Gastroesophageal sphincter (tissue), 4 donors: ENCODE results near the gene SLAMF8. TPM values are rescaled to one million over a fixed set of nuclear protein-coding genes. Genes with fewer than 3 reads are reported as not detected.

Experiments
- ATAC-seq: fragments of 150-250 bp; one replicate; pipeline ENCODE4 v1.9.1; 2016; ENCODE audit warnings: mild to moderate bottlenecking, moderate library complexity
- H3K27ac ChIP-seq, 4 donors: fragments of 200-600 bp; sonication (generic) in 3 of 4; 1 replicate in 3 of 4; 2 replicates in 1 of 4; pipeline ENCODE4 v1.5.1; 2016 to 2019
- H3K27me3 ChIP-seq: fragments of 200-600 bp; sonication (generic); one replicate; pipeline ENCODE4 v1.5.1; 2019
- H3K36me3 ChIP-seq, 2 donors: fragments of 200-600 bp; sonication (generic); one replicate each; pipeline ENCODE4 v1.5.1; 2019; ENCODE audit warnings: control low read depth in 1 of 2
- H3K4me1 ChIP-seq, 3 donors: fragments of 200-600 bp; sonication (generic); 1 replicate in 2 of 3; 2 replicates in 1 of 3; pipeline ENCODE4 v1.5.1; 2016 to 2019; ENCODE audit warnings: control low read depth in 2 of 3
- H3K4me3 ChIP-seq, 2 donors: fragments of 200-600 bp; sonication (generic); one replicate each; pipeline ENCODE4 v1.5.1; 2019; ENCODE audit warnings: mild to moderate bottlenecking in 1 of 2, moderate library complexity in 1 of 2
- H3K9me3 ChIP-seq, 3 donors: fragments of 200-600 bp; sonication (generic); one replicate each; pipeline ENCODE4 v1.5.1; 2017 to 2019; ENCODE audit warnings: control low read depth in 2 of 3
- CTCF ChIP-seq, 4 experiments: fragments of 200-600 bp in 2 of 4; fragments of 450-650 bp in 2 of 4; sonication (generic) in 1 of 4; IDR thresholded peaks; one replicate each; pipeline ENCODE4 v1.5.1; 2017 to 2019; ENCODE audit warnings: antibody characterized with exemption in 4 of 4, mild to moderate bottlenecking in 2 of 4, moderate library complexity in 2 of 4
- EP300 ChIP-seq: sonication (generic); formaldehyde crosslinking; IDR thresholded peaks from one replicate; pipeline ENCODE4 v1.6.1; 2017; ENCODE audit warnings: antibody characterized with exemption, mild to moderate bottlenecking
- POLR2A ChIP-seq, 2 donors: fragments of 450-650 bp; IDR thresholded peaks; one replicate each; pipeline ENCODE4 v1.6.1; 2017; ENCODE audit warnings: antibody characterized with exemption in 2 of 2, mild to moderate bottlenecking in 2 of 2, moderate library complexity in 1 of 2
- POLR2AphosphoS5 ChIP-seq: sonication (generic); formaldehyde crosslinking; IDR thresholded peaks from one replicate; pipeline ENCODE4 v1.6.1; 2017; ENCODE audit warnings: antibody characterized with exemption
- WGBS, 2 donors: methylation state at CpG; one replicate each; pipeline ENCODE4 v1.1.5; 2018; ENCODE audit warnings: low coverage in 1 of 2; 5-methylcytosine and 5-hydroxymethylcytosine counted together
- total RNA-seq, 4 donors: library from RNA; depleted of rRNA; stranded (reverse); fragments of >200 nt; gene quantifications; one replicate each; pipeline ENCODE4 v1.1.0, GENCODE V29; 2016

The SLAMF8 gene
- total RNA-seq, 4 donors from 2014 or later, result 1.4 to 4.3 (median 4.2) TPM; not detected in 1

- no peak overlapping the region for H3K27ac ChIP-seq
- no peaks in the 10 kb centered on the region for H3K4me1 ChIP-seq
- ATAC-seq, result no peak
- no peaks in the 10 kb centered on the region for H3K27me3 ChIP-seq
- no peaks in the 10 kb centered on the region for H3K9me3 ChIP-seq
- TF ChIP-seq EP300, result no peak
- TF ChIP-seq CTCF (IDR thresholded peaks at IDR 0.05), result peak in 1 of 4 experiments; percentile 20
- H3K4me3 ChIP-seq, result no peak overlapping the region
- WGBS, 2 donors, result 84 to 90% methylated on average over 7 to 8 of the region's 8 CpGs
- peaks cover 0 to 59% of the 10 kb centered on the region in 2 donors for H3K36me3 ChIP-seq
Measured at GRCh38 chr1:159835862-159836525, 9.3 kb downstream of the SLAMF8 start.

DNA sequence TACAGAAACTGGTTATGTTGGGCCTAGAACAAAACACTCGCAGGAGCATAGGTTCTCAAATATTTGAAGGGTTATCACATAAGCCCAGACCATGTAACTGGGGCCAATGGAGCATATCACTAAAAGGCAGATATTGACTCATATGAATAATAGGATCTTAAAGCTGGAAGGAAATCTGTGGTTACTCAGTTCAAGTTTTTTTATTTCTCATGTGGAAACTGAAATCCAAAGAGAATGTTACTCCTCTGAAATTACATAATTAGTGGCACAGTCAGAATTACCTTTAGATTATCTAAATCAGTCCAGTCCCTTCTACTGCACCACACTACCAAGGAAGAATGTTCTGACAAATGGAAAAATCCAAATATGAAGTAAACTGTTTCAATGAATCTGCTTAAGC lies 12.0 kb downstream of the SLAMF8 start:
- 88 to 100% methylated on average over 1 of the region's 1 CpG for WGBS, 2 donors
- no peak for ATAC-seq
- peaks cover 0 to 71% of the 10 kb centered on the region in 2 donors for H3K36me3 ChIP-seq
- no peaks in the 10 kb centered on the region for H3K4me1 ChIP-seq
- no peak overlapping the region for H3K27ac ChIP-seq
- no peak for TF ChIP-seq CTCF (IDR thresholded peaks at IDR 0.05)
- no peak for TF ChIP-seq POLR2A (IDR thresholded peaks at IDR 0.05)
- no peaks in the 10 kb centered on the region for H3K9me3 ChIP-seq
- no peaks in the 10 kb centered on the region for H3K27me3 ChIP-seq
- no peak overlapping the region for H3K4me3 ChIP-seq

- 89 to 92% methylated on average over 3 to 5 of the region's 5 CpGs for WGBS, 2 donors
- Histone ChIP-seq H3K27ac (no peak overlapping the region), H3K27me3 (no peaks in the 10 kb centered on the region), H3K36me3 (peaks cover 0 to 71% of the 10 kb centered on the region in 2 donors), H3K9me3 (no peaks in the 10 kb centered on the region), H3K4me1 (no peaks in the 10 kb centered on the region), H3K4me3 (no peak overlapping the region)
- ATAC-seq, result no peak
- TF ChIP-seq POLR2A (IDR thresholded peaks at IDR 0.05), result no peak
- TF ChIP-seq POLR2AphosphoS5, result no peak
- TF ChIP-seq CTCF (IDR thresholded peaks at IDR 0.05), result no peak
- TF ChIP-seq EP300, result no peak
Measured at GRCh38 chr1:159839116-159839849, 12.6 kb downstream of the SLAMF8 start.

DNA sequence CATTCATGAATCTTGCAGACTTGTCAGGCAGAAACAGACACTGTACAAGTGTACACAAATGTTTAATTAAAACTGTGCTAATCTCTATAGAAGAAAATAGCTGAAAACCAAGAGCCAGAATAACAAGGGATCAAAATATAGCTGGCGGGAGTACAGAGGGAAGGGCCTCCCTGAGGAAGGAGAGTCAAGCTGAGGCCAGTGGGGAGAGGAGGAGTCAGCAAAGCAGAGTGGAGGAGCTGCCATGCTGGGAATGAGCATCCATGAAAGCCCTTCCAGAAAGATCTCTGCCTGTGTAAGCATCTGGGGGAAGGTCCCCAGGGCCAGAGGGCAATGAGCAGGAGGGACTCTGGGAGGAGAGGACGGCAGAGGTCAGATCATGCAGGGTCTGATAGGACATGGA lies 15.1 kb downstream of the SLAMF8 start:
- TF ChIP-seq CTCF (IDR thresholded peaks at IDR 0.05), result no peak
- no peaks in the 10 kb centered on the region for H3K4me1 ChIP-seq
- no peaks in the 10 kb centered on the region for H3K9me3 ChIP-seq
- H3K36me3 ChIP-seq, result peaks cover 0 to 49% of the 10 kb centered on the region in 2 donors
- WGBS, 2 donors, result 68 to 70% methylated on average over 2 of the region's 2 CpGs
- no peak overlapping the region for H3K27ac ChIP-seq
- no peak overlapping the region for H3K4me3 ChIP-seq
- no peaks in the 10 kb centered on the region for H3K27me3 ChIP-seq
- ATAC-seq, result no peak

GRCh38 chr1:159843459-159843858 lies 16.8 kb downstream of the SLAMF8 start:
- Histone ChIP-seq H3K4me3 (no peak overlapping the region), H3K36me3 (peaks cover 0 to 32% of the 10 kb centered on the region in 2 donors), H3K9me3 (no peaks in the 10 kb centered on the region), H3K27ac (no peak overlapping the region), H3K4me1 (no peaks in the 10 kb centered on the region), H3K27me3 (no peaks in the 10 kb centered on the region)
- TF ChIP-seq CTCF (IDR thresholded peaks at IDR 0.05), result no peak
- TF ChIP-seq POLR2A (IDR thresholded peaks at IDR 0.05), result no peak
- no peak for TF ChIP-seq POLR2AphosphoS5
- TF ChIP-seq EP300, result no peak
- 78% methylated on average over 4 of the region's 4 CpGs; no CpG with 5 or more reads in 1 of the 2 donors for WGBS, 2 donors
- ATAC-seq, result no peak
